Right lobe of liver (tissue), 4 donors: ENCODE results near the gene EGR1.

ENCODE experiments used
- CTCF ChIP-seq, 4 donors: fragments of 200-600 bp in 3 of 4; fragments of 450-650 bp in 1 of 4; IDR thresholded peaks; one replicate each; pipeline versions ENCODE4 v1.5.1 to v1.8.0; 2016 to 2022; ENCODE audit warnings: antibody characterized with exemption in 4 of 4, mild to moderate bottlenecking in 2 of 4
- POLR2A ChIP-seq: fragments of 450-650 bp; IDR thresholded peaks from one replicate; pipeline ENCODE4 v1.6.1; 2017; ENCODE audit warnings: antibody characterized with exemption, mild to moderate bottlenecking
- donor health status: DM: no; HTN: no; CAD: no.
- donor health status: DM: no; HTN: no; CAD: no.
- donor health status: DM: no; HTN: yes; CAD: no.

- TF ChIP-seq CTCF (IDR thresholded peaks at IDR 0.05) = no peak
- no peak for TF ChIP-seq POLR2A
These were observed 24.9 kb upstream of the EGR1 start for GRCh38 chr5:138440159-138441073.
